Neural crest cell (in vitro differentiated cells): ENCODE measurements around the gene ELMO1. TPM values are rescaled to one million over a fixed set of nuclear protein-coding genes. Genes with fewer than 3 reads are reported as not detected.

Source experiments
- DNase-seq: peaks from one replicate; pipeline ENCODE4 v3.0.0; 2021; ENCODE audit warnings: low read depth, mixed read lengths, low spot score
- H3K27ac Mint-ChIP-seq: one replicate; pipeline ENCODE4 v1.8.0; 2021; ENCODE audit warnings: mild to moderate bottlenecking, mixed read lengths; ENCODE audit not compliant: unreplicated experiment
- H3K27me3 Mint-ChIP-seq: 2 replicates; pipeline ENCODE4 v1.8.0; 2021; ENCODE audit warnings: low read depth, mild to moderate bottlenecking, mixed read lengths
- H3K36me3 Mint-ChIP-seq: 2 replicates; pipeline ENCODE4 v1.8.0; 2021; ENCODE audit warnings: low read depth, mild to moderate bottlenecking, mixed read lengths
- H3K4me1 Mint-ChIP-seq: 2 replicates; pipeline ENCODE4 v1.8.0; 2021; ENCODE audit warnings: mixed read lengths
- H3K4me3 Mint-ChIP-seq: one replicate; pipeline ENCODE4 v1.8.0; 2021; ENCODE audit warnings: mild to moderate bottlenecking, mixed read lengths
- H3K9me3 Mint-ChIP-seq: 2 replicates; pipeline ENCODE4 v1.8.0; 2021; ENCODE audit warnings: mixed read lengths
- total RNA-seq: library from RNA; stranded (reverse); gene quantifications from 2 replicates; pipeline ENCODE4 v1.2.1, GENCODE V29; 2021
- TF ChIP-seq, protein P1 (sequence below): fragments of 200-600 bp; sonication (generic); conservative IDR thresholded peaks from 2 replicates; pipeline ENCODE4 v1.5.0; 2021; ENCODE audit warnings: antibody characterized with exemption, mild to moderate bottlenecking

Gene ELMO1
- total RNA-seq, 1 donor from 2014 or later = 7.4 TPM

DNA sequence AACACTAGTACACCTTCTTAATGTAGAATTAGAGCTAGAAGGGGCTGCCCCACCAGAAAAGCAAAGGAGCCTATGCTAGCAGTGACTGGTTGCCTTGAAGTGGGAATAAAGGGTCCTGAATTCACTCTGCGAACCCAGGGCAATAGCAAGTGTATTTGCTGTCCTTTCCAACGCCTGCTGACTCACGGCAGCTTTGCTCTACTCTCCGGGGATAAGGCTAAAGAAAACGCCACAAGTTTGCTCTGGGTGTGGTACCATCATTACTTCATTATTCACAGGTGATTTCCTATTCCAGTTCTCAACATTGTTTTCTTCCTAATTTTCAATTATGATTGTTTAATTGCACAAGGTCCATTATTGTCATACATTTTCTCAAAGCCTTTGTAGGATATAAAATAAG lies 503.8 kb downstream of the ELMO1 start:
- Mint-ChIP-seq H3K36me3 (peaks cover under 1% of the 10 kb centered on the region), H3K27me3 (no peaks in the 10 kb centered on the region), H3K4me1 (peaks cover 4% of the 10 kb centered on the region), H3K4me3 (no peak overlapping the region), H3K9me3 (peaks cover 6% of the 10 kb centered on the region), H3K27ac (no peak overlapping the region)
- TF ChIP-seq, protein P1, sequence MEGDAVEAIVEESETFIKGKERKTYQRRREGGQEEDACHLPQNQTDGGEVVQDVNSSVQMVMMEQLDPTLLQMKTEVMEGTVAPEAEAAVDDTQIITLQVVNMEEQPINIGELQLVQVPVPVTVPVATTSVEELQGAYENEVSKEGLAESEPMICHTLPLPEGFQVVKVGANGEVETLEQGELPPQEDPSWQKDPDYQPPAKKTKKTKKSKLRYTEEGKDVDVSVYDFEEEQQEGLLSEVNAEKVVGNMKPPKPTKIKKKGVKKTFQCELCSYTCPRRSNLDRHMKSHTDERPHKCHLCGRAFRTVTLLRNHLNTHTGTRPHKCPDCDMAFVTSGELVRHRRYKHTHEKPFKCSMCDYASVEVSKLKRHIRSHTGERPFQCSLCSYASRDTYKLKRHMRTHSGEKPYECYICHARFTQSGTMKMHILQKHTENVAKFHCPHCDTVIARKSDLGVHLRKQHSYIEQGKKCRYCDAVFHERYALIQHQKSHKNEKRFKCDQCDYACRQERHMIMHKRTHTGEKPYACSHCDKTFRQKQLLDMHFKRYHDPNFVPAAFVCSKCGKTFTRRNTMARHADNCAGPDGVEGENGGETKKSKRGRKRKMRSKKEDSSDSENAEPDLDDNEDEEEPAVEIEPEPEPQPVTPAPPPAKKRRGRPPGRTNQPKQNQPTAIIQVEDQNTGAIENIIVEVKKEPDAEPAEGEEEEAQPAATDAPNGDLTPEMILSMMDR = no peak
- no peak for DNase-seq

DNA sequence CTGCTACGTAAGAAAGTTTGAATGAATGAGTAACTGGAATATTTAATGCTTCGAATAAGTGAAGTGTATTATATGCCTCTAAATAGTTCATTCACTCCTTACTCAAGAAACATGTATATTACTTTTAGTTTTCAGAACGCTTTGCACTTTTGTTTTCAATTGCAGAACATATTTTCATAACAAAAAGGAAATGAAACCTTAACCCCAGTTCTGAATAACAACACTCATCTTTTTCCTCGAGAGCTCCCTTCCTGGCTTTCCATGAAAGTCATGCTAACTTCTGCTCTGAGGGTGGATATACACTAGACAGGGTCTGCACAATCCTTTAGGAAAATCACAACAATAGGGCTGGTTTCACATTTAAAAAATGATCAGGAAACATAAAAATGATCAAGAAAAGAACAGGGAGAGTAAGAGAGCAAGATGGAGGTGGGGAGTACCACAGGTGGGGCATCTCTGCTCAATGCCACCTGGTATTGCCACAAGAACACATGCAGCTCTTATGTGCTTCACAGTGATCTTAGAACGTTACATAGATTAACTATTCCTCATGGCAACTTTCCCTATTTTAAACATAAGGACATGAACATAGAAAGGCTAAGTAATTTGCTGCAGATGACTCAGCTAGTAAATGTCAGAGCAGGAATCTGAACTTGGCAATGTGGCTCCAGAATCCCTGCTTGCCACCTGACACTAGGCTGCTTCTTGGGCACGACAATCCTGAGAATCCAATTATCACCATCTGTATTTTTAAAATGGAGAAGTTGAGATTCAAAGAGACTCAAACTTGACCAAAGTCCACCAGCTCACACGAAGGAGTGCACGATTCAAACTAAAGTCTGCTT lies 504.9 kb downstream of the ELMO1 start:
- no peak for DNase-seq
- no peaks in the 10 kb centered on the region for H3K27me3 Mint-ChIP-seq
- no peak overlapping the region for H3K4me3 Mint-ChIP-seq
- peaks cover 4% of the 10 kb centered on the region for H3K4me1 Mint-ChIP-seq
- peaks cover 3% of the 10 kb centered on the region for H3K9me3 Mint-ChIP-seq
- H3K36me3 Mint-ChIP-seq = peaks cover 2% of the 10 kb centered on the region
- H3K27ac Mint-ChIP-seq = no peak overlapping the region
- TF ChIP-seq, protein P1 = no peak

DNA sequence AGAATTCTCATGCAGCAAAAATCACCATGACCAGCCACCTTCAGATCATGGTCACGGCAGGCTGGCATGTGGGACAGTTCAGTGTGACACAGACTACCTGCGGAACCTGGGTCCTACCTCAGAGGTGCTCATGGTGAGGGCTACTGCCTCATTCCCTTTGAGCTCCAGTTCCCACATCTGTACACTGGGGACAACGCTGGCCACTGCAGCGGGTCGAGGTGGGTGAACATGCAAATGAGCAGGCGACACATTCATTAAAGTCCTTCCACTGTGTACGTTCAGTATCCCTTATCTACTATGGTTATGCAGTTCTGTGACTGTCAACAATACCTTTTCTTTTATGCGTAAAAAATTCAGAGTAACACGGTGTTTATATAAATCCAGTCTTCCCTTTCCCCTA lies 505.7 kb downstream of the ELMO1 start:
- Mint-ChIP-seq H3K4me3 (no peak overlapping the region), H3K4me1 (peaks cover 4% of the 10 kb centered on the region), H3K27ac (no peak overlapping the region), H3K27me3 (no peaks in the 10 kb centered on the region), H3K36me3 (peaks cover 2% of the 10 kb centered on the region), H3K9me3 (peaks cover 8% of the 10 kb centered on the region)
- TF ChIP-seq, protein P1 = no peak
- DNase-seq = no peak

DNA sequence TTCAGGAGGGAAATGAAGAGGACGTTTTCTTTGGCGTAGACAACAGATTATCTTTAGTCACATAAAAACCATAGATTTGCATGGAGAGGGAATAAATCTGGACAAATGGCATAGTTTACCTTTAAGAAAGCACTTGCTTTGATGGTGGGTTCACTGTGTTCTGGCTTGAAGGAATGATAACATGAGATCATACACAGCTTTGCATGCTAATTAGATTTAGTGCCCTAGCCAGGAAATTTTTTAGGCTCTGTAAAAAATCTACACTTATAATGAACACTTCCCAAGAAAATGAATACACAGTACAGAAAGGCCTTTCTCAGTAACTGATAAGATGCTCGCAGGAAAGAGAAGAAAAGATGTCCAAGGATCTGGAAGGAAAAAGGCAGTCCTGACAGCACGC lies 506.1 kb downstream of the ELMO1 start:
- Mint-ChIP-seq H3K27ac (no peak overlapping the region), H3K36me3 (peaks cover 2% of the 10 kb centered on the region), H3K9me3 (peaks cover 6% of the 10 kb centered on the region), H3K4me1 (peaks cover 4% of the 10 kb centered on the region), H3K27me3 (no peaks in the 10 kb centered on the region), H3K4me3 (no peak overlapping the region)
- TF ChIP-seq, protein P1 = no peak
- no peak for DNase-seq

DNA sequence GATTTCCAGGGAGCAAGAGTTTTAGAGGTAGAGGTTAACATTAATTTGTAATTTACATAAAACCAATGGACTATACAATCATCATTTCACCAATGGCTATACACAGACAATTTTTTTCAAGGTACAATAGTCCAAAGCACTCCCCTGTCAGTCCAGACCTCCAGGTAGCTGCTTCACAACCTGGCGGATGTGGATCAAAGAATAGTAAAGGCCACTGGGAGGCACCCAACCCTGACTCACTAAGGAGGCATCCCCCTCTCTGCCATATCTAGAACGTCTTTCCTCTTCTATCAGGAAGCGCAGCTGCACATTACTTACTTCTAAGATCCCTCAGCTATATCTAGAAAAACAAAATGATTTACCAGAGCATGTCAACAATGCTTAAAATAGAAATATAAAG lies 506.6 kb downstream of the ELMO1 start:
- Mint-ChIP-seq H3K4me1 (peaks cover 4% of the 10 kb centered on the region), H3K27me3 (no peaks in the 10 kb centered on the region), H3K36me3 (peaks cover 6% of the 10 kb centered on the region), H3K9me3 (peaks cover 8% of the 10 kb centered on the region), H3K4me3 (no peak overlapping the region), H3K27ac (no peak overlapping the region)
- DNase-seq = no peak
- TF ChIP-seq, protein P1 = no peak
